NK-92 treated with Interleukin-12 subunit alpha and Interleukin-12 subunit beta, amount 100 ng/mL, for 24 hours (cell line): ENCODE data around the gene SUFU.

Experiments used
- DNase-seq: peaks from one replicate; lab custom pipeline; 2025; lab: John Stamatoyannopoulos, UW

SUFU gene

GRCh38 chr10:102552533-102552932, 48.8 kb downstream of the SUFU start:
- no peak for DNase-seq

- no peak for DNase-seq
These were observed 50.0 kb downstream of the SUFU start for GRCh38 chr10:102553771-102554170.

GRCh38 chr10:102554531-102554930, 50.8 kb downstream of the SUFU start:
- no peak for DNase-seq

- no peak for DNase-seq
These were observed 52.1 kb downstream of the SUFU start for GRCh38 chr10:102555781-102556328.

- DNase-seq = no peak
These were observed 53.8 kb downstream of the SUFU start for GRCh38 chr10:102557569-102557968.

GRCh38 chr10:102559764-102560163, 56.0 kb downstream of the SUFU start:
- no peak for DNase-seq

- no peak for DNase-seq
These were observed 60.5 kb downstream of the SUFU start for GRCh38 chr10:102564209-102564834.

- DNase-seq = no peak
These were observed 62.0 kb downstream of the SUFU start for GRCh38 chr10:102565793-102566192.

- DNase-seq = no peak
These were observed 75.0 kb downstream of the SUFU start for GRCh38 chr10:102578782-102579181.

GRCh38 chr10:102579328-102579727, 75.6 kb downstream of the SUFU start:
- DNase-seq = no peak

- no peak for DNase-seq
These were observed 76.5 kb downstream of the SUFU start for GRCh38 chr10:102580230-102580629.

- no peak for DNase-seq
These were observed 77.6 kb downstream of the SUFU start for GRCh38 chr10:102581401-102581800.

GRCh38 chr10:102581981-102582580, 78.3 kb downstream of the SUFU start:
- no peak for DNase-seq

GRCh38 chr10:102583435-102584417, 80.0 kb downstream of the SUFU start:
- peak; percentile 40 for DNase-seq

- DNase-seq = no peak
These were observed 81.3 kb downstream of the SUFU start for GRCh38 chr10:102585026-102585425.

- no peak for DNase-seq
These were observed 83.1 kb downstream of the SUFU start for GRCh38 chr10:102586858-102587257.

GRCh38 chr10:102588875-102589274, 85.1 kb downstream of the SUFU start:
- no peak for DNase-seq

GRCh38 chr10:102593074-102593803, 89.5 kb downstream of the SUFU start:
- no peak for DNase-seq

- no peak for DNase-seq
These were observed 90.0 kb downstream of the SUFU start for GRCh38 chr10:102593804-102594079.

GRCh38 chr10:102595293-102595692, 91.5 kb downstream of the SUFU start:
- DNase-seq = no peak

GRCh38 chr10:102595897-102596296, 92.1 kb downstream of the SUFU start:
- no peak for DNase-seq

GRCh38 chr10:102596506-102596971, 92.8 kb downstream of the SUFU start:
- no peak for DNase-seq
